Mammary epithelial cell (primary cell): ENCODE data around the gene THOC7.

Source experiments
- EZH2 ChIP-seq: IDR thresholded peaks from 2 replicates; pipeline ENCODE4 v1.6.1; 2012; ENCODE audit warnings: low read length, inconsistent platforms, borderline replicate concordance
- TF ChIP-seq, protein P1 (sequence below), 2 donors: IDR thresholded peaks in 1 of 2; conservative IDR thresholded peaks in 1 of 2; 2 replicates each; pipeline ENCODE4 v1.5.1; 2011 to 2012; ENCODE audit warnings: inconsistent platforms in 2 of 2, low read length in 2 of 2, mild to moderate bottlenecking in 2 of 2, control low read depth in 1 of 2, low read depth in 1 of 2; ENCODE audit not compliant: insufficient read depth in 1 of 2; ENCODE audit errors: extremely low read depth in 1 of 2

DNA sequence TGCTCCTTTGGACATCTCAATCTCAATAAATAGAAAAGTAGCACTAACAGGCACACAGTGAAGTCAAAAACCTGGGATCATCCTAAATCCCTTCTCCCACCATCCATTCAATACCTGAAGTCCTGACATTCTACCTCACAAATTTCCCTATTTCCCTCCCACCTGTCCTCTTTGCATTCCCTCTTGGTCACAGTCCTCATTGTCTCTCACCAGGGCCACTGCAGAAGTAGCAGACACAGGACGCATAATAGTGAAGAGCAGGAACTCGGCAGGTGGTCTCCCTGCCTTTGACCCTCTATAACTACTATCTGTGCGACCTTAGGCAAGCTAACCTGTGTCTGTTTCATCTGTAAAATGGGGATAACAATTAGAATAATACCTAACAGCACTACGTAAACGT lies 2.3 kb downstream of the THOC7 start:
- TF ChIP-seq, protein P1, sequence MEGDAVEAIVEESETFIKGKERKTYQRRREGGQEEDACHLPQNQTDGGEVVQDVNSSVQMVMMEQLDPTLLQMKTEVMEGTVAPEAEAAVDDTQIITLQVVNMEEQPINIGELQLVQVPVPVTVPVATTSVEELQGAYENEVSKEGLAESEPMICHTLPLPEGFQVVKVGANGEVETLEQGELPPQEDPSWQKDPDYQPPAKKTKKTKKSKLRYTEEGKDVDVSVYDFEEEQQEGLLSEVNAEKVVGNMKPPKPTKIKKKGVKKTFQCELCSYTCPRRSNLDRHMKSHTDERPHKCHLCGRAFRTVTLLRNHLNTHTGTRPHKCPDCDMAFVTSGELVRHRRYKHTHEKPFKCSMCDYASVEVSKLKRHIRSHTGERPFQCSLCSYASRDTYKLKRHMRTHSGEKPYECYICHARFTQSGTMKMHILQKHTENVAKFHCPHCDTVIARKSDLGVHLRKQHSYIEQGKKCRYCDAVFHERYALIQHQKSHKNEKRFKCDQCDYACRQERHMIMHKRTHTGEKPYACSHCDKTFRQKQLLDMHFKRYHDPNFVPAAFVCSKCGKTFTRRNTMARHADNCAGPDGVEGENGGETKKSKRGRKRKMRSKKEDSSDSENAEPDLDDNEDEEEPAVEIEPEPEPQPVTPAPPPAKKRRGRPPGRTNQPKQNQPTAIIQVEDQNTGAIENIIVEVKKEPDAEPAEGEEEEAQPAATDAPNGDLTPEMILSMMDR (conservative IDR thresholded peaks at IDR 0.05 in 1 of 2, IDR thresholded peaks at IDR 0.05 in 1 of 2; ENCODE audit: extremely low read depth in 1 of 2, insufficient read depth in 1 of 2, low read depth in 1 of 2, low read length in 2 of 2): no peak
- TF ChIP-seq EZH2: no peak
